OCI-LY3 (cell line): ENCODE measurements around the gene TIPIN.
A peak's percentile ranks its signal among the peaks of the same experiment; 100 is the strongest.

Experiments used
- H2AFZ ChIP-seq: fragments of 200-600, 300-600 bp; shearing (Covaris generic); 2 replicates; pipeline ENCODE4 v1.6.0; 2014; ENCODE audit warnings: antibody characterized with exemption, low read depth, low read length
- H3K27ac ChIP-seq: fragments of 200-600, 300-600 bp; sonication (generic); 2 replicates; pipeline ENCODE4 v1.5.1; 2014; ENCODE audit warnings: mild to moderate bottlenecking, low read length, moderate library complexity, mixed read lengths
- H3K27me3 ChIP-seq: fragments of 200-600, 300-600 bp; sonication (generic); 2 replicates; pipeline ENCODE4 v1.6.1; 2014; ENCODE audit warnings: low read depth, low read length, mixed read lengths
- H3K36me3 ChIP-seq: fragments of 200-600, 300-600 bp; sonication (generic); replicated peaks from 2 replicates; pipeline ENCODE3; 2014; ENCODE audit warnings: low read depth, low read length, mixed read lengths
- H3K4me1 ChIP-seq: fragments of 300-600, 200-600 bp; sonication (generic); 2 replicates; pipeline ENCODE4 v1.6.1; 2014; ENCODE audit warnings: low read length, mixed read lengths
- H3K4me2 ChIP-seq: fragments of 200-600, 300-600 bp; sonication (generic); 2 replicates; pipeline ENCODE4 v1.6.1; 2014; ENCODE audit warnings: low read length, mixed read lengths
- H3K4me3 ChIP-seq: fragments of 300-600, 200-600 bp; sonication (generic); 2 replicates; pipeline ENCODE4 v1.5.1; 2014; ENCODE audit warnings: antibody characterized with exemption, mild to moderate bottlenecking, low read length, moderate library complexity
- H3K79me2 ChIP-seq: fragments of 300-600, 200-600 bp; shearing (Covaris generic); 2 replicates; pipeline ENCODE4 v1.6.1; 2014; ENCODE audit warnings: mild to moderate bottlenecking, low read length, mixed read lengths
- H3K9ac ChIP-seq: fragments of 300-600, 200-600 bp; shearing (Covaris generic); 2 replicates; pipeline ENCODE4 v1.6.0; 2014; ENCODE audit warnings: mild to moderate bottlenecking, low read length, moderate library complexity
- H3K9me3 ChIP-seq: fragments of 200-600, 300-600 bp; shearing (Covaris generic); 2 replicates; pipeline ENCODE4 v1.6.1; 2014; ENCODE audit warnings: low read length, mixed read lengths; ENCODE audit not compliant: insufficient read depth
- H4K20me1 ChIP-seq: fragments of 200-600, 300-600 bp; sonication (generic); 2 replicates; pipeline ENCODE4 v1.6.1; 2016; ENCODE audit warnings: low read length, mixed read lengths; ENCODE audit not compliant: insufficient read depth
- CTCF ChIP-seq: fragments of 200-600, 300-600 bp; sonication (generic); IDR thresholded peaks from 2 replicates; pipeline ENCODE4 v1.5.1; 2014; ENCODE audit warnings: antibody characterized with exemption, low read length, low read depth
- EZH2phosphoT487 ChIP-seq: fragments of 200-600 bp; shearing (Covaris generic); IDR thresholded peaks from 2 replicates; pipeline ENCODE4 v1.6.1; 2018; ENCODE audit warnings: antibody characterized with exemption, mixed run types, low read depth

TIPIN gene

GRCh38 chr15:66288093-66288492 is 68.4 kb downstream of the TIPIN start:
- Histone ChIP-seq H3K36me3 (no peaks in the 10 kb centered on the region), H3K9ac (no peak overlapping the region), H3K79me2 (no peaks in the 10 kb centered on the region; the same call in 1 of the 2 replicates), H3K9me3 (no peaks in the 10 kb centered on the region), H3K4me1 (peaks cover 9% of the 10 kb centered on the region), H2AFZ (no peak overlapping the region), H4K20me1 (no peaks in the 10 kb centered on the region), H3K27me3 (no peaks in the 10 kb centered on the region), H3K27ac (no peak overlapping the region), H3K4me2 (no peak overlapping the region), H3K4me3 (no peak overlapping the region)
- no peak for TF ChIP-seq EZH2phosphoT487
- TF ChIP-seq CTCF: no peak

- H3K4me1 ChIP-seq: peaks cover 7% of the 10 kb centered on the region
- no peaks in the 10 kb centered on the region for H4K20me1 ChIP-seq
- H3K9ac ChIP-seq: no peak overlapping the region
- no peak overlapping the region for H3K27ac ChIP-seq
- no peaks in the 10 kb centered on the region for H3K9me3 ChIP-seq
- no peak overlapping the region for H3K4me3 ChIP-seq
- no peaks in the 10 kb centered on the region for H3K36me3 ChIP-seq
- H3K79me2 ChIP-seq: no peaks in the 10 kb centered on the region
- peak overlapping the region; percentile 28; the same call in 1 of the 2 replicates for H3K4me2 ChIP-seq
- H3K27me3 ChIP-seq: no peaks in the 10 kb centered on the region
- TF ChIP-seq CTCF: peak; percentile 51
- no peak for TF ChIP-seq EZH2phosphoT487
- H2AFZ ChIP-seq: no peak overlapping the region
Observed at GRCh38 chr15:66287461-66288057, 68.9 kb downstream of the TIPIN start.
